Thyroid gland (tissue), 4 donors: Measurements from ENCODE around the gene IPPK. TPM values are rescaled to one million over a fixed set of nuclear protein-coding genes. Genes with fewer than 3 reads are reported as not detected.

ENCODE experiments used
- DNase-seq, 2 donors: peaks; one replicate each; pipeline ENCODE4 v3.0.0-alpha.2; 2019
- H3K27ac ChIP-seq, 3 donors: fragments of 200-600 bp; sonication (generic); 1 replicate in 2 of 3; 2 replicates in 1 of 3; pipeline ENCODE4 v1.5.1; 2016 to 2019; ENCODE audit warnings: mild to moderate bottlenecking in 1 of 3, moderate library complexity in 1 of 3
- H3K27me3 ChIP-seq: fragments of 200-600 bp; sonication (generic); one replicate; pipeline ENCODE4 v1.5.1; 2019
- H3K36me3 ChIP-seq, 2 donors: fragments of 200-600 bp; sonication (generic); one replicate each; pipeline ENCODE4 v1.5.1; 2016 to 2019
- H3K4me1 ChIP-seq, 2 donors: fragments of 200-600 bp; sonication (generic); one replicate each; pipeline ENCODE4 v1.5.1; 2017 to 2019
- H3K4me3 ChIP-seq, 3 donors: fragments of 200-600 bp; sonication (generic); replicated peaks in 1 of 3; 1 replicate in 2 of 3; 2 replicates in 1 of 3; pipeline ENCODE4 v1.5.1; 2016; ENCODE audit warnings: mild to moderate bottlenecking in 1 of 3
- H3K9me3 ChIP-seq: fragments of 200-600 bp; sonication (generic); one replicate; pipeline ENCODE4 v1.5.1; 2017
- CTCF ChIP-seq, 6 experiments: fragments of 200-600 bp in 3 of 6; fragments of 450-650 bp in 3 of 6; sonication (generic) in 3 of 6; IDR thresholded peaks; one replicate each; pipeline ENCODE4 v1.5.1; 2016 to 2019; ENCODE audit warnings: antibody characterized with exemption in 6 of 6, mild to moderate bottlenecking in 2 of 6, inconsistent platforms in 1 of 6, moderate library complexity in 1 of 6
- POLR2A ChIP-seq, 2 donors: fragments of 450-650 bp; IDR thresholded peaks; one replicate each; pipeline ENCODE4 v1.6.1; 2017; ENCODE audit warnings: antibody characterized with exemption in 2 of 2, mild to moderate bottlenecking in 2 of 2, moderate library complexity in 1 of 2
- WGBS, 2 donors: methylation state at CpG; one replicate each; pipeline ENCODE4 v1.1.5; 2017; 5-methylcytosine and 5-hydroxymethylcytosine counted together
- intact Hi-C: fragments of 100-400 bp; cut with DNase I; formaldehyde crosslinking; loops from one replicate; pipeline ENCODE4 v1.15.1; 2023
- total RNA-seq, 4 donors: library from RNA; depleted of rRNA; stranded (reverse); fragments of >200 nt; gene quantifications; one replicate each; pipeline ENCODE4 v1.2.3, GENCODE V29; 2016

IPPK gene
- total RNA-seq, 4 donors from 2014 or later = 6.3 to 12.2 (median 10.2) TPM

GRCh38 chr9:92712767-92713166, 42.8 kb upstream of the IPPK start:
- TF ChIP-seq CTCF (IDR thresholded peaks at IDR 0.05) (no peak), POLR2A (IDR thresholded peaks at IDR 0.05) (no peak)
- Histone ChIP-seq H3K4me1 (no peaks in the 10 kb centered on the region), H3K4me3 (no peak overlapping the region), H3K27me3 (no peaks in the 10 kb centered on the region), H3K9me3 (no peaks in the 10 kb centered on the region), H3K36me3 (peaks cover 42 to 47% of the 10 kb centered on the region in 2 donors), H3K27ac (no peak overlapping the region)
- 95 to 97% methylated on average over 15 of the region's 15 CpGs for WGBS, 2 donors
- intact Hi-C loops = no loop called here
- DNase-seq = no peak

- H3K4me1 ChIP-seq = no peaks in the 10 kb centered on the region
- no peak overlapping the region for H3K27ac ChIP-seq
- no peak for DNase-seq
- intact Hi-C loops = no loop called here
- TF ChIP-seq POLR2A (IDR thresholded peaks at IDR 0.05) = no peak
- no peak for TF ChIP-seq CTCF (IDR thresholded peaks at IDR 0.05)
- no peaks in the 10 kb centered on the region for H3K27me3 ChIP-seq
- H3K36me3 ChIP-seq = peaks cover 36 to 42% of the 10 kb centered on the region in 2 donors
- H3K9me3 ChIP-seq = no peaks in the 10 kb centered on the region
- 79 to 89% methylated on average over 6 of the region's 6 CpGs for WGBS, 2 donors
- no peak overlapping the region for H3K4me3 ChIP-seq
Observed at GRCh38 chr9:92711844-92712243, 41.9 kb upstream of the IPPK start.

- H3K9me3 ChIP-seq = no peaks in the 10 kb centered on the region
- H3K4me1 ChIP-seq = no peaks in the 10 kb centered on the region
- TF ChIP-seq POLR2A (IDR thresholded peaks at IDR 0.05) (no peak), CTCF (IDR thresholded peaks at IDR 0.05) (no peak)
- peaks cover 36 to 42% of the 10 kb centered on the region in 2 donors for H3K36me3 ChIP-seq
- intact Hi-C loops = no loop called here
- DNase-seq = no peak
- no peaks in the 10 kb centered on the region for H3K27me3 ChIP-seq
- no peak overlapping the region for H3K27ac ChIP-seq
- WGBS, 2 donors = 68 to 95% methylated on average over 2 of the region's 2 CpGs
- no peak overlapping the region for H3K4me3 ChIP-seq
Observed at GRCh38 chr9:92711146-92711545, 41.2 kb upstream of the IPPK start.

- H3K4me1 ChIP-seq = no peaks in the 10 kb centered on the region
- TF ChIP-seq CTCF (IDR thresholded peaks at IDR 0.05) (no peak), POLR2A (IDR thresholded peaks at IDR 0.05) (no peak)
- WGBS, 2 donors = 85 to 86% methylated on average over 3 of the region's 3 CpGs
- H3K36me3 ChIP-seq = peaks cover 30 to 39% of the 10 kb centered on the region in 2 donors
- no peak overlapping the region for H3K27ac ChIP-seq
- H3K4me3 ChIP-seq = no peak overlapping the region
- no peak for DNase-seq
- H3K9me3 ChIP-seq = no peaks in the 10 kb centered on the region
- H3K27me3 ChIP-seq = no peaks in the 10 kb centered on the region
- intact Hi-C loops = no loop called here
Observed at GRCh38 chr9:92710368-92710767, 40.4 kb upstream of the IPPK start.

- H3K27ac ChIP-seq = no peak overlapping the region
- H3K27me3 ChIP-seq = no peaks in the 10 kb centered on the region
- 84 to 89% methylated on average over 3 of the region's 3 CpGs for WGBS, 2 donors
- peaks cover 27 to 35% of the 10 kb centered on the region in 2 donors for H3K36me3 ChIP-seq
- H3K4me1 ChIP-seq = no peaks in the 10 kb centered on the region
- no peak for DNase-seq
- intact Hi-C loops = no loop called here
- TF ChIP-seq CTCF (IDR thresholded peaks at IDR 0.05) = no peak
- TF ChIP-seq POLR2A (IDR thresholded peaks at IDR 0.05) = no peak
- H3K9me3 ChIP-seq = no peaks in the 10 kb centered on the region
- no peak overlapping the region for H3K4me3 ChIP-seq
Observed at GRCh38 chr9:92709954-92710353, 40.0 kb upstream of the IPPK start.
